Peyer's patch (tissue), 4 donors: ENCODE results near the gene MTCL1.

ENCODE experiments used
- POLR2A ChIP-seq, 2 donors: fragments of 450-650 bp; IDR thresholded peaks; one replicate each; pipeline ENCODE4 v1.5.1; 2017; ENCODE audit warnings: antibody characterized with exemption in 2 of 2, mild to moderate bottlenecking in 2 of 2, moderate library complexity in 2 of 2
- TF ChIP-seq, protein P1 (sequence below), 6 experiments: fragments of 450-650 bp in 4 of 6; fragments of 200-600 bp in 2 of 6; sonication (generic) in 1 of 6; IDR thresholded peaks; one replicate each; pipeline ENCODE4 v1.5.1; 2017 to 2019; ENCODE audit warnings: antibody characterized with exemption in 6 of 6, mild to moderate bottlenecking in 3 of 6, moderate library complexity in 1 of 6

GRCh38 chr18:8681196-8681595, 24.2 kb upstream of the MTCL1 start:
- TF ChIP-seq, protein P1, sequence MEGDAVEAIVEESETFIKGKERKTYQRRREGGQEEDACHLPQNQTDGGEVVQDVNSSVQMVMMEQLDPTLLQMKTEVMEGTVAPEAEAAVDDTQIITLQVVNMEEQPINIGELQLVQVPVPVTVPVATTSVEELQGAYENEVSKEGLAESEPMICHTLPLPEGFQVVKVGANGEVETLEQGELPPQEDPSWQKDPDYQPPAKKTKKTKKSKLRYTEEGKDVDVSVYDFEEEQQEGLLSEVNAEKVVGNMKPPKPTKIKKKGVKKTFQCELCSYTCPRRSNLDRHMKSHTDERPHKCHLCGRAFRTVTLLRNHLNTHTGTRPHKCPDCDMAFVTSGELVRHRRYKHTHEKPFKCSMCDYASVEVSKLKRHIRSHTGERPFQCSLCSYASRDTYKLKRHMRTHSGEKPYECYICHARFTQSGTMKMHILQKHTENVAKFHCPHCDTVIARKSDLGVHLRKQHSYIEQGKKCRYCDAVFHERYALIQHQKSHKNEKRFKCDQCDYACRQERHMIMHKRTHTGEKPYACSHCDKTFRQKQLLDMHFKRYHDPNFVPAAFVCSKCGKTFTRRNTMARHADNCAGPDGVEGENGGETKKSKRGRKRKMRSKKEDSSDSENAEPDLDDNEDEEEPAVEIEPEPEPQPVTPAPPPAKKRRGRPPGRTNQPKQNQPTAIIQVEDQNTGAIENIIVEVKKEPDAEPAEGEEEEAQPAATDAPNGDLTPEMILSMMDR (IDR thresholded peaks at IDR 0.05): no peak
- no peak for TF ChIP-seq POLR2A (IDR thresholded peaks at IDR 0.05)
